GM12801 (cell line): ENCODE data around the gene COX18.

ENCODE experiments used
- CTCF ChIP-seq: IDR thresholded peaks from one replicate; pipeline ENCODE4 v1.5.1; 2011; ENCODE audit warnings: control low read depth; ENCODE audit not compliant: insufficient read length; ENCODE audit errors: extremely low read depth

Gene COX18

GRCh38 chr4:73092868-73093267, 23.4 kb upstream of the COX18 start:
- no peak for TF ChIP-seq CTCF

GRCh38 chr4:73090738-73091137, 21.2 kb upstream of the COX18 start:
- TF ChIP-seq CTCF: no peak

GRCh38 chr4:73087871-73088270, 18.4 kb upstream of the COX18 start:
- no peak for TF ChIP-seq CTCF

- TF ChIP-seq CTCF: no peak
Observed at GRCh38 chr4:73086095-73086868, 16.8 kb upstream of the COX18 start.

- TF ChIP-seq CTCF: no peak
Observed at GRCh38 chr4:73080789-73081188, 11.3 kb upstream of the COX18 start.

GRCh38 chr4:73075832-73076231, 6.3 kb upstream of the COX18 start:
- no peak for TF ChIP-seq CTCF

- no peak for TF ChIP-seq CTCF
Observed at GRCh38 chr4:73070074-73070390, 516 bp upstream of the COX18 start.
